HG02798 (cell line): ENCODE measurements around the gene KRTAP20-3.

ENCODE experiments used
- ATAC-seq: cut with Tn5 transposase; IDR thresholded peaks from one replicate; pipeline ENCODE4 v1.9.1; 2021; ENCODE audit warnings: mild to moderate bottlenecking; ENCODE audit not compliant: unreplicated experiment, poor library complexity

Gene KRTAP20-3

GRCh38 chr21:30642564-30642963 lies at the start of gene KRTAP20-3:
TSS of gene KRTAP20-3 (plus strand) at chr21:30642864.
- no peak for ATAC-seq

- ATAC-seq: no peak
Observed at GRCh38 chr21:30598802-30599201, 43.9 kb upstream of the KRTAP20-3 start, which contains the start of gene KRTAP6-2. TSS of gene KRTAP6-2 (minus strand) at chr21:30598902. CDS start at chr21:30598874, 28 bp downstream.

- ATAC-seq: no peak
Observed at GRCh38 chr21:30600787-30601186, 41.9 kb upstream of the KRTAP20-3 start, which contains the start of gene KRTAP22-1. TSS of gene KRTAP22-1 (plus strand) at chr21:30601087.

GRCh38 chr21:30605968-30606367 lies 36.7 kb upstream of the KRTAP20-3 start:
- no peak for ATAC-seq

GRCh38 chr21:30612132-30612531 lies 30.5 kb upstream of the KRTAP20-3 start:
- ATAC-seq: no peak

GRCh38 chr21:30613836-30614235 lies 28.8 kb upstream of the KRTAP20-3 start, which contains the start of gene KRTAP6-1:
TSS of gene KRTAP6-1 (minus strand) at chr21:30613930. CDS start at chr21:30613904, 26 bp downstream.
- ATAC-seq: no peak

- no peak for ATAC-seq
Observed at GRCh38 chr21:30615199-30615598, 27.5 kb upstream of the KRTAP20-3 start.

- ATAC-seq: no peak
Observed at GRCh38 chr21:30616125-30616524, 26.5 kb upstream of the KRTAP20-3 start, which contains the start of gene KRTAP20-1. TSS of gene KRTAP20-1 (plus strand) at chr21:30616425. CDS start at chr21:30616455, 30 bp downstream.

GRCh38 chr21:30620080-30620479 lies 22.6 kb upstream of the KRTAP20-3 start:
- no peak for ATAC-seq

GRCh38 chr21:30620522-30620921 lies 22.1 kb upstream of the KRTAP20-3 start, which contains the start of gene KRTAP20-4:
TSS of gene KRTAP20-4 (plus strand) at chr21:30620627.
- no peak for ATAC-seq

- no peak for ATAC-seq
Observed at GRCh38 chr21:30623362-30623761, 19.3 kb upstream of the KRTAP20-3 start.

GRCh38 chr21:30625449-30626165 lies 17.1 kb upstream of the KRTAP20-3 start:
- no peak for ATAC-seq

GRCh38 chr21:30628109-30628508 lies 14.6 kb upstream of the KRTAP20-3 start:
- no peak for ATAC-seq

GRCh38 chr21:30629200-30629599 lies 13.5 kb upstream of the KRTAP20-3 start:
- ATAC-seq: no peak

- ATAC-seq: no peak
Observed at GRCh38 chr21:30634906-30635305, 7.8 kb upstream of the KRTAP20-3 start, which contains the start of gene KRTAP20-2. TSS of gene KRTAP20-2 (plus strand) at chr21:30635206. CDS start at chr21:30635264, 58 bp downstream.

- ATAC-seq: no peak
Observed at GRCh38 chr21:30638686-30639085, 4.0 kb upstream of the KRTAP20-3 start.

- ATAC-seq: no peak
Observed at GRCh38 chr21:30646904-30647414, 4.3 kb downstream of the KRTAP20-3 start.

GRCh38 chr21:30652891-30653290 lies 10.2 kb downstream of the KRTAP20-3 start:
- ATAC-seq: no peak

GRCh38 chr21:30668776-30669175 lies 26.1 kb downstream of the KRTAP20-3 start:
- no peak for ATAC-seq

- no peak for ATAC-seq
Observed at GRCh38 chr21:30672985-30673650, 30.5 kb downstream of the KRTAP20-3 start.

GRCh38 chr21:30674312-30674711 lies 31.6 kb downstream of the KRTAP20-3 start:
- ATAC-seq: no peak
